Measurements from ENCODE around the gene UBAP2L. TPM values are rescaled to one million over a fixed set of nuclear protein-coding genes. Genes with fewer than 3 reads are reported as not detected.

UBAP2L gene
- total and polyA plus RNA-seq, 9 of the 15 experiments (the other 6 are each of a cell fraction or from before 2014, with no cell fraction given): 75.0 to 245 (median 119) TPM

GRCh38 chr1:154220071-154220969 lies at the start of gene UBAP2L (continued):
- TF ChIP-seq RCOR1 (IDR thresholded peaks at IDR 0.05; ENCODE audit: borderline replicate concordance in 1 of 2, low read depth in 2 of 2, low read length in 2 of 2) (no peak; a peak in 1 of 4 replicates), ARID3B (CRISPR knock-in tag; IDR thresholded peaks at IDR 0.05; ENCODE audit: borderline replicate concordance) (no peak), AFF1 (IDR thresholded peaks at IDR 0.05; ENCODE audit: low read depth in 1 of 2, partially characterized antibody in 2 of 2) (peak; percentile 52 to 56), SOX6 (IDR thresholded peaks at IDR 0.05) (peak; percentile 79), CBFA2T3 (IDR thresholded peaks at IDR 0.05) (no peak; the same call in 1 of the 2 replicates), BACH1 (tag; IDR thresholded peaks at IDR 0.05) (no peak; the same call in 1 of the 2 replicates), MEF2D (tag; conservative IDR thresholded peaks at IDR 0.05; ENCODE audit: low read depth) (0 out of 2 replicates have a peak, but pooled peaks have one; percentile 14), MAFG (tag; conservative IDR thresholded peaks at IDR 0.05) (no peak), BRCA1 (IDR thresholded peaks at IDR 0.05) (no peak), BRCA1 (CRISPR knock-in tag; IDR thresholded peaks at IDR 0.05) (no peak), ID3 (CRISPR knock-in tag; IDR thresholded peaks at IDR 0.05) (no peak), ID3 (tag; IDR thresholded peaks at IDR 0.05) (peak; percentile 80), POU5F1 (IDR thresholded peaks at IDR 0.05; ENCODE audit: borderline replicate concordance, low read depth, low read length, partially characterized antibody) (no peak), CREB5 (CRISPR knock-in tag; IDR thresholded peaks at IDR 0.05) (no peak), RNF2 (IDR thresholded peaks at IDR 0.05) (peak; percentile 81), KDM1A (IDR thresholded peaks at IDR 0.05) (no peak), ATF2 (CRISPR knock-in tag; IDR thresholded peaks at IDR 0.05) (no peak), TRIM24 (IDR thresholded peaks at IDR 0.05) (no peak), PHF20 (IDR thresholded peaks at IDR 0.05; ENCODE audit: partially characterized antibody) (peak; percentile 80)
